ENCODE measurements around the gene PTPN7.

GRCh38 chr1:202200669-202201068, 40.3 kb upstream of the PTPN7 start:
- TF ChIP-seq, protein P1, sequence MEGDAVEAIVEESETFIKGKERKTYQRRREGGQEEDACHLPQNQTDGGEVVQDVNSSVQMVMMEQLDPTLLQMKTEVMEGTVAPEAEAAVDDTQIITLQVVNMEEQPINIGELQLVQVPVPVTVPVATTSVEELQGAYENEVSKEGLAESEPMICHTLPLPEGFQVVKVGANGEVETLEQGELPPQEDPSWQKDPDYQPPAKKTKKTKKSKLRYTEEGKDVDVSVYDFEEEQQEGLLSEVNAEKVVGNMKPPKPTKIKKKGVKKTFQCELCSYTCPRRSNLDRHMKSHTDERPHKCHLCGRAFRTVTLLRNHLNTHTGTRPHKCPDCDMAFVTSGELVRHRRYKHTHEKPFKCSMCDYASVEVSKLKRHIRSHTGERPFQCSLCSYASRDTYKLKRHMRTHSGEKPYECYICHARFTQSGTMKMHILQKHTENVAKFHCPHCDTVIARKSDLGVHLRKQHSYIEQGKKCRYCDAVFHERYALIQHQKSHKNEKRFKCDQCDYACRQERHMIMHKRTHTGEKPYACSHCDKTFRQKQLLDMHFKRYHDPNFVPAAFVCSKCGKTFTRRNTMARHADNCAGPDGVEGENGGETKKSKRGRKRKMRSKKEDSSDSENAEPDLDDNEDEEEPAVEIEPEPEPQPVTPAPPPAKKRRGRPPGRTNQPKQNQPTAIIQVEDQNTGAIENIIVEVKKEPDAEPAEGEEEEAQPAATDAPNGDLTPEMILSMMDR (conservative IDR thresholded peaks at IDR 0.05), result no peak
- no peak for TF ChIP-seq ZFX (IDR thresholded peaks at IDR 0.05)

All from C4-2B (cell line).